Glomerular visceral epithelial cell (primary cell): ENCODE data around the gene MSH5.
"Not testable (repeated sequence)": the region's sequence is repeated elsewhere in the genome, so short reads cannot be mapped to it uniquely, and the experiment has no call there.

Experiments
- DNase-seq: peaks from one replicate; pipeline ENCODE4 v3.0.0-alpha.2; 2016; ENCODE audit errors: extremely low spot score

The MSH5 gene

DNA sequence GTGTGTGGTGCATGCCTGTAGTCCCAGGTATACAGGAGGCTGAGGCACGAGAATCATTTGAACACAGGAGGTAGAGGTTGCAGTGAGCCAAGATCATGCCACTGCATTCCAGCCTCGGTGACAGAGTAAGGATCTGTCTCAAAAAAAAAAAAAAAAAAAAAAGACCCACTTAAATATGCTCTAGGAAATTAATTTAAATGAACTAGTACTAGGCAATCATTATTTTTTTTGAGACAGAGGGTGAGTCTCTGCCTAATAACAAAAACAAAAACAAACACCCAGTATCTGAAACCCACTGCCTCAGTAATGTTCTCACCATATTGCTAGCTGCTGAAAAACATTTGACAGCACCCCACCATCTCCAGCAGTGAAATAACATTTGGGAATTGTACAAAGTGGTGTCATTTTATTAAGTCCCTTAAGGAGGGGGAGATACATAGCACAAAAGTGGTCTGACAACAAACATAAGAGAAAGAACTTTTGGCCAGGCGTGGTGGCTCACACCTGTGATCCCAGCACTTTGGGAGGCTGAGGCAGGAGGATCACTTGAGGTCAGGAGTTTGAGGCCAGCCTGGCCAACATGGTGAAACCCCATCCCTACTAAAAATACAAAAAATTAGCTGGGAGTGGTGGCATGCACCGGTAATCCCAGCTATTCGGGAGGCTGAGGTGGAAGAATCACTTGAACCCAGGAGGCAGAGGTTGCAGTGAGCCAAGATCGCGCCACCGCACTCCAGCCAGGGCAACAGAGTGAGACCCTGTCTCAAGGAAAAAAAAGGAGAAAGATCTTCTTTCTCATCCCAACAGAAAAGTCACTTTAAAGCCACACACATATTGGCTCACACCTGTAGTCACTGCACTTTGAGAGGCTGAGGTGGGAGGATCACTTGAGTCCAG, 61.5 kb downstream of the MSH5 start:
- DNase-seq, result not testable (repeated sequence)

DNA sequence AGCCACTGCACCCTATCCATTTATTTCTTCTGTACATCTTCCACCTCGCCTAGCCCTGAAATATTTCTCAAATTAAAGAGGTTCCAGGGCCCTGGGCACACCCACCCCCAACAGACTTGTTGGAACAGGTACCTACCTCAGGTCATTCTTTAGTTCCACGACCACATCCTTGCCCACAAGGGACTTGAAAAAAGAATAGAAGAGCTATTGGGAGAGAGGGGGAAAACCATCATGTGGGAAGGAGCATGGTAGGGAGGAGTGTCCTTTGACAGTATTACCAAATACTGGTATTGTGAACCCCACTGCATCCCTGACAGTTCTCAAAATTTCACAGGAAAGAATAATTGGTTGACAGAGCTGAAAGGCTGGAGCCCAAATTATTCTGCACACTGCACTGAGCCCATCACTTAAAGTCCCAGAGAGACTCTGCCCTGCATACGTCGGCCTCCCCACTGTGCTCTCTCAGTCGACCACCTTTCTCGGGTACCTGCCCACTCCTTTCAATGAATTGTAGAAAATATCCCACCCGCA, 66.2 kb downstream of the MSH5 start:
- no peak for DNase-seq

DNA sequence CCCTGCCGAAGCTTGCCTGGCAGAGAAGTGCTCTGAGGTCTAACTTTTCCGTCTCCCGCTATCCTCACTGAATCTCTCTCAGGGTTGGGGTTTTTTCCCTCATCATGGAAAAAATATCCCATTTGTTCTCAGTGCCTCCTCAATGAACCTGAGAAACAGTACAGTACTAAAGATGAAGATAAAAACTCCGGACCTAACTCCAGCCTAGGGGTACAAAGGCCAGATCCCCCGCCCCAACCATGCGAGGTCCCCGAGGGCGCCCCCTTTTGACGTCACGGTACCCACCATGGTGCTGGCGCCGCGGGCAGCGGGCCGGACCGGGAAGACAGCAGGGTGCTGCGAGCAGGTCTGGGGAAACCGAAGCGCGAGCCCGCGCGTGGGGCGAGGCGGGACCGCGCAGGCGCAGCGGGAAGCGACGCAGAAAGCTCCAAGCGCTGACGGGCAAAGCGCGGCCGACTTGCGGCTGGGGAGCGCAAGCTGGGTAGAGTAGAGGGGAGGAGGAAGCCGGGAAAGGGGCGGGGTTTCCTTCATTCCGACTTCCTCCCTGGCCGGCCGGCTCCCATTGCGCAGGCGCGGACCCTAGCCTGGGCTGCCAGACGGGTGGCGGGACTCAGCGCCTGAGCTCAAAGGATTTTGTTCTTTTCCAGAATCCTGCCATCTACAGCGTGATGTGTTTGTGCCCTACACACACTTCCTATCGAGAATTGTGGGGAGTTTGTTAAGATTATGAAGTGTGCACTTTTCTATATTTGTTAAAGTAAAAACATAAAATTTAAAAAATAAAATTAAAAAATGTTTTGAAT, 66.9 kb downstream of the MSH5 start, which contains the start of gene LSM2:
Gene LSM2, minus strand, starts transcription at position 497 of the 803 bp plus-strand sequence. Its CDS starts 209 bp downstream, at position 288.
- peak; percentile 99 for DNase-seq

DNA sequence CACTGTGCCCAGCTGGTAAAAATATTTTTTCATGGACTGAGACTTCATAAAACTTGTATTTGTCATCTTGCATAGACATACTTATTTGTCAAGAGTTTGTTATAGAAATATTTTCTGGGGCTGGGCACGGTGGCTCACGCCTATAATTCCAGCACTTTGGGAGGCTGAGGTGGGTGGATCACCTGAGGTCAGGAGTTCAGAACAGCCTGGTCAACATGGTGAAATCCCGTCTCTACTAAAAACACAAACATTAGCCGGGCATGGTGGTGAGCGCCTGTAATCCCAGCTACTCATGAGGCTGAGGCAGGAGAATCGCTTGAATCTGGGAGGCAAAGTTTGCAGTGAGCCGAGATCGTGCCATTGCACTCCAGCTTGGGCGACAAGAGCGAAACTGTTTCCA, 68.8 kb downstream of the MSH5 start:
- DNase-seq, result not testable (repeated sequence)

DNA sequence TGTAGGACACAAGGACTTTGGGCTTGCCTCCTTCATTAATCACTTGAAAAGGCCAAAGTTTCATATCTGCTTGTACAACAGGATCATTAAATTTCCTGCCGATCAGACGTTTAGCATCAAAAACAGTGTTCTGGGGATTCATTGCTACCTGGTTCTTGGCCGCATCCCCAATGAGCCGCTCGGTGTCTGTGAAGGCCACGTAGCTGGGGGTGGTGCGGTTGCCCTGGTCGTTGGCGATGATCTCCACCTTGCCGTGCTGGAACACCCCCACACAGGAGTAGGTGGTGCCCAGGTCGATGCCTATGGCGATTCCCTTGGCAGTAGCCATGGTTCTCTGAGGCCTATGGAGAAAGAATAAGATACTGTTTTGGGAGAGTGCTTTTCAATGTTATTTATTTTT, 71.8 kb downstream of the MSH5 start:
- DNase-seq, result no peak
